Effector memory CD8-positive, alpha-beta T cell (primary cell): ENCODE results near the gene H6PD.

Experiments
- ATAC-seq: fragments of 150-1000 bp; cut with Tn5 transposase; replicated peaks from 2 replicates; pipeline ENCODE4 v1.10.0; 2021; ENCODE audit warnings: mild to moderate bottlenecking, moderate library complexity
- DNase-seq, 3 experiments: peaks; one replicate each; pipeline ENCODE4 v3.0.0; 2021
- H3K27ac Mint-ChIP-seq, 2 donors: one replicate each; pipeline ENCODE4 v1.8.0; 2022; ENCODE audit warnings: mild to moderate bottlenecking in 2 of 2, mixed read lengths in 2 of 2, moderate library complexity in 2 of 2
- H3K27me3 Mint-ChIP-seq, 2 donors: one replicate each; pipeline ENCODE4 v1.8.0; 2022; ENCODE audit warnings: mixed read lengths in 2 of 2
- H3K36me3 Mint-ChIP-seq: one replicate; pipeline ENCODE4 v1.8.0; 2022; ENCODE audit warnings: mild to moderate bottlenecking, moderate library complexity, mixed read lengths; ENCODE audit not compliant: insufficient read depth
- H3K4me1 Mint-ChIP-seq, 2 donors: one replicate each; pipeline ENCODE4 v1.8.0; 2022; ENCODE audit warnings: low read depth in 2 of 2, mixed read lengths in 2 of 2
- H3K4me3 Mint-ChIP-seq, 2 donors: one replicate each; pipeline ENCODE4 v1.8.0; 2022; ENCODE audit warnings: mild to moderate bottlenecking in 2 of 2, mixed read lengths in 2 of 2, moderate library complexity in 2 of 2
- H3K9me3 Mint-ChIP-seq, 2 donors: one replicate each; pipeline ENCODE4 v1.8.0; 2022; ENCODE audit warnings: mixed read lengths in 2 of 2

Gene H6PD

GRCh38 chr1:9248341-9249262 lies 14.0 kb downstream of the H6PD start:
- H3K4me1 Mint-ChIP-seq, result peaks cover 15 to 17% of the 10 kb centered on the region in 2 donors
- no peak for DNase-seq
- H3K27me3 Mint-ChIP-seq, result no peaks in the 10 kb centered on the region
- peaks cover 6% of the 10 kb centered on the region for H3K36me3 Mint-ChIP-seq
- no peaks in the 10 kb centered on the region for H3K9me3 Mint-ChIP-seq
- no peak overlapping the region for H3K4me3 Mint-ChIP-seq
- peak overlapping the region in 1 of 2 donors; percentile 11 for H3K27ac Mint-ChIP-seq
- no peak for ATAC-seq

- peaks cover 6% of the 10 kb centered on the region for H3K36me3 Mint-ChIP-seq
- no peak for DNase-seq
- no peak overlapping the region for H3K4me3 Mint-ChIP-seq
- no peak for ATAC-seq
- H3K27me3 Mint-ChIP-seq, result no peaks in the 10 kb centered on the region
- no peaks in the 10 kb centered on the region for H3K9me3 Mint-ChIP-seq
- H3K27ac Mint-ChIP-seq, result no peak overlapping the region
- H3K4me1 Mint-ChIP-seq, result peaks cover 15 to 22% of the 10 kb centered on the region in 2 donors
These were observed 14.6 kb downstream of the H6PD start for GRCh38 chr1:9249263-9249533.

GRCh38 chr1:9249534-9250410 lies 15.2 kb downstream of the H6PD start:
- Mint-ChIP-seq H3K36me3 (peaks cover 6% of the 10 kb centered on the region), H3K27me3 (no peaks in the 10 kb centered on the region), H3K27ac (no peak overlapping the region), H3K9me3 (no peaks in the 10 kb centered on the region), H3K4me1 (peaks cover 13 to 25% of the 10 kb centered on the region in 2 donors), H3K4me3 (no peak overlapping the region)
- no peak for DNase-seq
- ATAC-seq, result no peak

- Mint-ChIP-seq H3K27ac (no peak overlapping the region), H3K27me3 (no peaks in the 10 kb centered on the region), H3K9me3 (no peaks in the 10 kb centered on the region), H3K4me3 (no peak overlapping the region), H3K36me3 (peaks cover 7% of the 10 kb centered on the region), H3K4me1 (peaks cover 12 to 24% of the 10 kb centered on the region in 2 donors)
- ATAC-seq (no peak), DNase-seq (no peak)
These were observed 16.1 kb downstream of the H6PD start for GRCh38 chr1:9250411-9251381.

GRCh38 chr1:9251501-9251900 lies 16.9 kb downstream of the H6PD start:
- H3K36me3 Mint-ChIP-seq, result peaks cover 9% of the 10 kb centered on the region
- H3K27me3 Mint-ChIP-seq, result no peaks in the 10 kb centered on the region
- H3K9me3 Mint-ChIP-seq, result no peaks in the 10 kb centered on the region
- no peak overlapping the region for H3K4me3 Mint-ChIP-seq
- H3K4me1 Mint-ChIP-seq, result peaks cover 13 to 24% of the 10 kb centered on the region in 2 donors
- ATAC-seq (no peak), DNase-seq (no peak)
- H3K27ac Mint-ChIP-seq, result no peak overlapping the region

- Mint-ChIP-seq H3K9me3 (no peaks in the 10 kb centered on the region), H3K4me1 (peaks cover 13 to 24% of the 10 kb centered on the region in 2 donors), H3K27ac (peak overlapping the region; percentile 44 to 55), H3K4me3 (no peak overlapping the region), H3K36me3 (peaks cover 9% of the 10 kb centered on the region), H3K27me3 (no peaks in the 10 kb centered on the region)
- no peak for DNase-seq
- ATAC-seq, result no peak
These were observed 18.4 kb downstream of the H6PD start for GRCh38 chr1:9253004-9253403.

- Mint-ChIP-seq H3K27ac (peak overlapping the region in 1 of 2 donors; percentile 44), H3K4me3 (no peak overlapping the region), H3K9me3 (no peaks in the 10 kb centered on the region), H3K4me1 (peaks cover 15 to 28% of the 10 kb centered on the region in 2 donors), H3K27me3 (no peaks in the 10 kb centered on the region), H3K36me3 (peaks cover 9% of the 10 kb centered on the region)
- no peak for DNase-seq
- ATAC-seq, result no peak
These were observed 19.0 kb downstream of the H6PD start for GRCh38 chr1:9253453-9254105.

- no peak overlapping the region for H3K27ac Mint-ChIP-seq
- no peak for ATAC-seq
- H3K4me3 Mint-ChIP-seq, result no peak overlapping the region
- peaks cover 10% of the 10 kb centered on the region for H3K36me3 Mint-ChIP-seq
- no peaks in the 10 kb centered on the region for H3K27me3 Mint-ChIP-seq
- H3K4me1 Mint-ChIP-seq, result peaks cover 37 to 46% of the 10 kb centered on the region in 2 donors
- no peaks in the 10 kb centered on the region for H3K9me3 Mint-ChIP-seq
- DNase-seq, result no peak
These were observed 21.8 kb downstream of the H6PD start for GRCh38 chr1:9256332-9256731.

- H3K36me3 Mint-ChIP-seq, result peaks cover 8% of the 10 kb centered on the region
- H3K27me3 Mint-ChIP-seq, result no peaks in the 10 kb centered on the region
- no peak for DNase-seq
- ATAC-seq, result no peak
- H3K9me3 Mint-ChIP-seq, result no peaks in the 10 kb centered on the region
- no peak overlapping the region for H3K4me3 Mint-ChIP-seq
- H3K4me1 Mint-ChIP-seq, result peaks cover 35 to 45% of the 10 kb centered on the region in 2 donors
- no peak overlapping the region for H3K27ac Mint-ChIP-seq
These were observed 23.3 kb downstream of the H6PD start for GRCh38 chr1:9257851-9258250.

- ATAC-seq (no peak), DNase-seq (no peak)
- H3K27me3 Mint-ChIP-seq, result no peaks in the 10 kb centered on the region
- peak overlapping the region; percentile 35 to 47 for H3K27ac Mint-ChIP-seq
- no peaks in the 10 kb centered on the region for H3K9me3 Mint-ChIP-seq
- H3K4me3 Mint-ChIP-seq, result no peak overlapping the region
- H3K36me3 Mint-ChIP-seq, result peaks cover 6% of the 10 kb centered on the region
- peaks cover 33 to 40% of the 10 kb centered on the region in 2 donors for H3K4me1 Mint-ChIP-seq
These were observed 24.1 kb downstream of the H6PD start for GRCh38 chr1:9258629-9259028.

- H3K36me3 Mint-ChIP-seq, result peaks cover 10% of the 10 kb centered on the region
- peaks cover 27 to 31% of the 10 kb centered on the region in 2 donors for H3K4me1 Mint-ChIP-seq
- DNase-seq (no peak), ATAC-seq (peak; percentile 16)
- H3K27me3 Mint-ChIP-seq, result no peaks in the 10 kb centered on the region
- H3K27ac Mint-ChIP-seq, result peak overlapping the region; percentile 86 to 88
- no peaks in the 10 kb centered on the region for H3K9me3 Mint-ChIP-seq
- no peak overlapping the region for H3K4me3 Mint-ChIP-seq
These were observed 25.6 kb downstream of the H6PD start for GRCh38 chr1:9260059-9260766.

- Mint-ChIP-seq H3K9me3 (no peaks in the 10 kb centered on the region), H3K27me3 (no peaks in the 10 kb centered on the region), H3K4me1 (peaks cover 27 to 29% of the 10 kb centered on the region in 2 donors), H3K4me3 (no peak overlapping the region), H3K27ac (peak overlapping the region in 1 of 2 donors; percentile 86), H3K36me3 (peaks cover 7% of the 10 kb centered on the region)
- no peak for DNase-seq
- ATAC-seq, result no peak
These were observed 26.9 kb downstream of the H6PD start for GRCh38 chr1:9261496-9261895.
